Measurements from ENCODE around the gene CLIC1. TPM values are rescaled to one million over a fixed set of nuclear protein-coding genes. Genes with fewer than 3 reads are reported as not detected.

The CLIC1 gene
- total RNA-seq, 1 donor from 2014 or later, result 234 TPM

DNA sequence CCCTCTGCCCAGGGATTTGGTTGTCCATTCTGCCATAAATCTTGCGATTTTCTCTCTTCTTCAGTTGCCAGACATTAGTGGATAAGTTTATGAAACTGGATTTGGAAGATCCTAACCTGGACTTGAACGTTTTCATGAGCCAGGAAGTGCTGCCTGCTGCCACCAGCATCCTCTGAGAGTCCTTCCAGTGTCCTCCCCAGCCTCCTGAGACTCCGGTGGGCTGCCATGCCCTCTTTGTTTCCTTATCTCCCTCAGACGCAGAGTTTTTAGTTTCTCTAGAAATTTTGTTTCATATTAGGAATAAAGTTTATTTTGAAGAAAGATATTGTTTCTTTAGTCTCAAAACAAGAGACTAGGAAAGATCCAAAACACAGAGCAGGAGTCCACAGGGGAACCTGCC, 26.0 kb upstream of the CLIC1 start, which contains the start of gene SAPCD1:
TSS of gene SAPCD1 (plus strand) at position 301 of the 400 bp plus-strand sequence. CDS start 399 bp downstream, outside the sequence.
- H3K27ac ChIP-seq, result peak within 1 kb of the TSS; percentile 67
- peak within 1 kb of the TSS; percentile 96 for H3K27ac Mint-ChIP-seq

DNA sequence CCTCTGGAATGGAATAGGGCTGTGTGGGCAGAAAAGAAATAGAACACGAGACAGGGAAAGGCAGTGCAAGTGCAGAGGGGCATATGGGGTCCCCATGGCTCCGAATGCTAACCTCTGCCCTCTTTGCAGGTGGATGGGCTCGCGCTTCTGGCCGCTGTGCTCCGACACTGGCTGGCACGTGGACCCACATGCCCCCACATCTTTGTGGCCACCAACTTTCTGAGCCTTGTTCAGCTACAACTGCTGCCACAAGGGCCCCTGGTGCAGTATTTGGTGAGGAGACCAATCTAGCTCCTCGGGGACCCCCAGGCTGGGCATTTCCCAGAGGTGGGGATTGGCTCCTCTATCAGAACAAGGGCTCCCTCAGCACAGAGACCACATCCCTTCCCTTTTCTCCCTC, 25.0 kb upstream of the CLIC1 start:
- DNase-seq (ENCODE audit: low spot score), result no peak
- Histone ChIP-seq H3K27ac (no peak overlapping the region), H3K79me2 (ENCODE audit: low read depth) (no peaks in the 10 kb centered on the region), H3K9me3 (ENCODE audit: low read depth) (no peaks in the 10 kb centered on the region), H2AFZ (replicated peaks) (no peak overlapping the region), H3K36me3 (no peaks in the 10 kb centered on the region), H3K4me2 (no peak overlapping the region), H3K9ac (no peak overlapping the region), H3K4me1 (peaks cover 19% of the 10 kb centered on the region), H3F3A (ENCODE audit: low read depth) (peaks cover 18% of the 10 kb centered on the region), H3K4me3 (no peak overlapping the region), H4K20me1 (ENCODE audit: low read depth) (no peaks in the 10 kb centered on the region), H3K27me3 (no peaks in the 10 kb centered on the region)
- Mint-ChIP-seq H3K27me3 (ENCODE audit: insufficient read depth, low read depth) (peaks cover 7% of the 10 kb centered on the region), H3K36me3 (peaks cover 40% of the 10 kb centered on the region), H3K4me1 (peaks cover 27% of the 10 kb centered on the region), H3K27ac (peak overlapping the region; percentile 13), H3K9me3 (no peaks in the 10 kb centered on the region), H3K4me3 (no peak overlapping the region)
- TF ChIP-seq EZH2 (IDR thresholded peaks at IDR 0.05), result no peak
- TF ChIP-seq EZH2phosphoT487 (IDR thresholded peaks at IDR 0.05), result no peak
- no peak for TF ChIP-seq CTCF (IDR thresholded peaks at IDR 0.05)

More for the DNA sequence above, 26.0 kb upstream of the CLIC1 start, which contains the start of gene SAPCD1:
- no peaks in the 10 kb centered on the region for H3K79me2 ChIP-seq (ENCODE audit: low read depth)
- H3K27me3 ChIP-seq, result no peaks in the 10 kb centered on the region
- DNase-seq (ENCODE audit: low spot score), result no peak
- no peaks in the 10 kb centered on the region for H4K20me1 ChIP-seq (ENCODE audit: low read depth)
- peaks cover 18% of the 10 kb centered on the region for H3F3A ChIP-seq (ENCODE audit: low read depth)
- H3K36me3 ChIP-seq, result no peaks in the 10 kb centered on the region
- H3K36me3 Mint-ChIP-seq, result peaks cover 40% of the 10 kb centered on the region
- peak within 1 kb of the TSS; percentile 54 for H3K4me3 Mint-ChIP-seq
- H3K27me3 Mint-ChIP-seq (ENCODE audit: insufficient read depth, low read depth), result peaks cover 4% of the 10 kb centered on the region
- H3K4me3 ChIP-seq, result no peak within 1 kb of the TSS
- H3K9me3 ChIP-seq (ENCODE audit: low read depth), result no peaks in the 10 kb centered on the region
- H3K4me2 ChIP-seq, result peak within 1 kb of the TSS; percentile 73
- peaks cover 23% of the 10 kb centered on the region for H3K4me1 ChIP-seq
- H2AFZ ChIP-seq (replicated peaks), result no peak within 1 kb of the TSS
- no peak within 1 kb of the TSS for H3K9ac ChIP-seq
- H3K9me3 Mint-ChIP-seq, result no peaks in the 10 kb centered on the region
- H3K4me1 Mint-ChIP-seq, result peaks cover 29% of the 10 kb centered on the region
- TF ChIP-seq CTCF (IDR thresholded peaks at IDR 0.05), result no peak
- TF ChIP-seq EZH2 (IDR thresholded peaks at IDR 0.05), result no peak
- TF ChIP-seq EZH2phosphoT487 (IDR thresholded peaks at IDR 0.05), result no peak

DNA sequence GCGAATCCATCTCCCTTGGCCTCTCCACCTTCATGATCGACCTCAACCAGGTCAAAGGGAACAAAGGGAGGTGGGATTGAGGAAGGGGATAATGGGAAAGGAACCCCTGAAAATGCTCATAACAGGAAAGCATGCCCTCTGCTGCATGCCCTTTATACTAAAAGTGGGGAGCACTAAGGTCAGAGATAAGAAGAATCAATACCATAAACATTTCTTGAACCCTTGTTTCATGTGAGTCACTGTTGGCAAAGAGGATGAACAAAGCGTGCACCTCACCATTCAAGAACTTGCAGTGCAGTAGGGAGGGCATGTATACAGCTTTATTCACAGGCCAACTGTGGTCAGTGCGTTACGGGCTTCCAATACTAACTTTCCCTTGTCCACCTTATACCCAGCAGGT, 24.5 kb upstream of the CLIC1 start:
- Histone ChIP-seq H3K36me3 (no peaks in the 10 kb centered on the region), H3K4me3 (no peak overlapping the region), H3K9ac (no peak overlapping the region), H3K4me1 (peaks cover 17% of the 10 kb centered on the region), H3K27ac (no peak overlapping the region), H3K4me2 (no peak overlapping the region), H3F3A (ENCODE audit: low read depth) (peaks cover 18% of the 10 kb centered on the region), H3K9me3 (ENCODE audit: low read depth) (no peaks in the 10 kb centered on the region), H3K27me3 (no peaks in the 10 kb centered on the region), H2AFZ (replicated peaks) (no peak overlapping the region), H3K79me2 (ENCODE audit: low read depth) (no peaks in the 10 kb centered on the region), H4K20me1 (ENCODE audit: low read depth) (no peaks in the 10 kb centered on the region)
- peaks cover 7% of the 10 kb centered on the region for H3K27me3 Mint-ChIP-seq (ENCODE audit: insufficient read depth, low read depth)
- TF ChIP-seq EZH2 (IDR thresholded peaks at IDR 0.05) (no peak), EZH2phosphoT487 (IDR thresholded peaks at IDR 0.05) (no peak), CTCF (IDR thresholded peaks at IDR 0.05) (no peak)
- peaks cover 27% of the 10 kb centered on the region for H3K4me1 Mint-ChIP-seq
- DNase-seq (ENCODE audit: low spot score), result no peak
- no peak overlapping the region for H3K4me3 Mint-ChIP-seq
- peak overlapping the region; percentile 57 for H3K27ac Mint-ChIP-seq
- H3K36me3 Mint-ChIP-seq, result peaks cover 40% of the 10 kb centered on the region
- no peaks in the 10 kb centered on the region for H3K9me3 Mint-ChIP-seq

All from neural progenitor cell (in vitro differentiated cells).